A549 (cell line): Measurements from ENCODE around the gene GPM6B. TPM values are rescaled to one million over a fixed set of nuclear protein-coding genes. Genes with fewer than 3 reads are reported as not detected.

Source experiments
- ATAC-seq, 2 experiments: fragments of 200-7000 bp in 1 of 2; fragments of >200 bp in 1 of 2; cut with Nextera tagmentation in 1 of 2; cut with Tn5 transposase in 1 of 2; 3 replicates each; pipeline versions ENCODE4 v1.8.0 to v1.9.1; 2018 to 2020; ENCODE audit warnings: mild to moderate bottlenecking in 1 of 2, moderate library complexity in 1 of 2
- CTCF ChIA-PET: fragments of 300-600 bp; sonication (Branson Sonifier 250); formaldehyde crosslinking; extraction: SDS; loops from one replicate; lab custom pipeline; 2021; ENCODE audit warnings: antibody characterized with exemption, inconsistent platforms; lab: Yijun Ruan, JAX
- POLR2A ChIA-PET: fragments of 350-600 bp; formaldehyde crosslinking; extraction: SDS; loops from one replicate; lab custom pipeline; 2021; ENCODE audit warnings: antibody characterized with exemption, inconsistent platforms; lab: Yijun Ruan, JAX
- DNase-seq, 2 experiments: peaks; one replicate each; pipeline versions ENCODE4 v3.0.0 to v3.0.0-alpha.2; 2011 to 2016; ENCODE audit warnings: low read depth in 1 of 2, low spot score in 1 of 2
- FAIRE-seq: peaks from 2 replicates; lab custom pipeline; 2011; peaks lifted over from hg19 to GRCh38; lab: Jason Lieb, UNC
- H3K27ac ChIP-seq, 2 experiments: fragments of >200 bp; sonication (Bioruptor Twin); formaldehyde crosslinking; 3 replicates each; pipeline ENCODE4 v1.5.1; 2016 to 2017
- H3K4me1 ChIP-seq: fragments of >200 bp; sonication (Bioruptor Twin); formaldehyde crosslinking; 3 replicates; pipeline ENCODE4 v1.6.1; 2016
- H3K4me2 ChIP-seq: fragments of >200 bp; sonication (Bioruptor Twin); formaldehyde crosslinking; 3 replicates; pipeline ENCODE4 v1.6.1; 2016
- H3K4me3 ChIP-seq: fragments of >200 bp; sonication (Bioruptor Twin); formaldehyde crosslinking; 3 replicates; pipeline ENCODE4 v1.5.1; 2016
- H3K9me3 ChIP-seq: fragments of >200 bp; sonication (Bioruptor Twin); formaldehyde crosslinking; 3 replicates; pipeline ENCODE4 v1.6.1; 2016
- CEBPB ChIP-seq, 2 experiments: fragments of >200 bp in 1 of 2; sonication (Bioruptor Twin) in 1 of 2; formaldehyde crosslinking in 1 of 2; IDR thresholded peaks; 2 replicates each; pipeline ENCODE4 v1.6.1; 2012 to 2016
- CHD4 ChIP-seq: fragments of 200-600 bp; sonication (generic); IDR thresholded peaks from 2 replicates; pipeline ENCODE4 v1.6.1; 2016; ENCODE audit warnings: antibody characterized with exemption, mild to moderate bottlenecking, borderline replicate concordance
- EHMT2 ChIP-seq: fragments of 200-600 bp; sonication (generic); IDR thresholded peaks from 2 replicates; pipeline ENCODE4 v1.6.1; 2016; ENCODE audit warnings: antibody characterized with exemption, low read depth, mild to moderate bottlenecking, moderate library complexity
- ELK1 ChIP-seq: fragments of 150-350 bp; IDR thresholded peaks from 2 replicates; pipeline ENCODE4 v1.6.1; 2014; ENCODE audit warnings: low read depth, mild to moderate bottlenecking, low read length
- ESRRA ChIP-seq: fragments of 150-350 bp; IDR thresholded peaks from 2 replicates; pipeline ENCODE4 v1.6.1; 2014; ENCODE audit warnings: mild to moderate bottlenecking, low read length, borderline replicate concordance
- FOSB ChIP-seq: fragments of 250-450 bp; sonication (Bioruptor Pico); IDR thresholded peaks from 2 replicates; pipeline ENCODE4 v1.5.0; 2020; ENCODE audit warnings: mild to moderate bottlenecking, moderate library complexity
- HDAC2 ChIP-seq: fragments of 200-600 bp; sonication (generic); IDR thresholded peaks from 2 replicates; pipeline ENCODE4 v1.6.1; 2016
- HMGXB4 ChIP-seq: fragments of 250-450 bp; sonication (Bioruptor Pico); IDR thresholded peaks from 2 replicates; pipeline ENCODE4 v1.5.0; 2021; ENCODE audit warnings: mild to moderate bottlenecking, moderate library complexity, borderline replicate concordance
- HOXB13 ChIP-seq: fragments of 250-450 bp; sonication (Bioruptor Pico); IDR thresholded peaks from 2 replicates; pipeline ENCODE4 v1.5.0; 2020; ENCODE audit warnings: low read depth, mild to moderate bottlenecking, moderate library complexity
- JUN ChIP-seq, 2 experiments: fragments of >200 bp; sonication (Bioruptor Twin); formaldehyde crosslinking; IDR thresholded peaks; 2 replicates in 1 of 2; 3 replicates in 1 of 2; pipeline ENCODE4 v1.6.1; 2016 to 2017
- JUNB ChIP-seq: fragments of >200 bp; sonication (Bioruptor Twin); formaldehyde crosslinking; IDR thresholded peaks from 2 replicates; pipeline ENCODE4 v1.6.1; 2016
- KDM1A ChIP-seq: fragments of 200-600 bp; sonication (generic); IDR thresholded peaks from 2 replicates; pipeline ENCODE4 v1.6.1; 2016; ENCODE audit warnings: low read depth, mild to moderate bottlenecking
- KDM5A ChIP-seq: fragments of 200-600 bp; sonication (generic); IDR thresholded peaks from 2 replicates; pipeline ENCODE4 v1.6.1; 2016; ENCODE audit warnings: antibody characterized with exemption, mild to moderate bottlenecking
- MAX ChIP-seq: IDR thresholded peaks from 2 replicates; pipeline ENCODE4 v1.6.1; 2012
- NFE2L2 ChIP-seq: fragments of 150-350 bp; conservative IDR thresholded peaks from 2 replicates; pipeline ENCODE4 v1.6.1; 2014; ENCODE audit warnings: low read length
- PHF8 ChIP-seq: fragments of 200-600 bp; sonication (generic); IDR thresholded peaks from 2 replicates; pipeline ENCODE4 v1.6.1; 2016; ENCODE audit warnings: low read depth, mild to moderate bottlenecking, antibody characterized with exemption, moderate library complexity, borderline replicate concordance
- POLR2A ChIP-seq: IDR thresholded peaks from 2 replicates; pipeline ENCODE4 v1.6.1; 2012; ENCODE audit warnings: mild to moderate bottlenecking, low read length
- RAD21 ChIP-seq, 2 experiments: fragments of >200 bp in 1 of 2; sonication (Bioruptor Twin) in 1 of 2; formaldehyde crosslinking in 1 of 2; IDR thresholded peaks in 1 of 2; conservative IDR thresholded peaks in 1 of 2; 2 replicates in 1 of 2; 3 replicates in 1 of 2; pipeline ENCODE4 v1.6.1; 2012 to 2018; ENCODE audit warnings: inconsistent platforms in 1 of 2
- RCOR1 ChIP-seq: fragments of 150-350 bp; IDR thresholded peaks from 2 replicates; pipeline ENCODE4 v1.6.1; 2014; ENCODE audit warnings: antibody characterized with exemption, low read length, low read depth
- RNF2 ChIP-seq: fragments of 200-600 bp; sonication (generic); IDR thresholded peaks from 2 replicates; pipeline ENCODE4 v1.6.1; 2016; ENCODE audit warnings: low read depth, mild to moderate bottlenecking, antibody characterized with exemption, moderate library complexity, borderline replicate concordance
- TFCP2L1 ChIP-seq: fragments of 250-450 bp; sonication (Bioruptor Pico); IDR thresholded peaks from 2 replicates; pipeline ENCODE4 v1.5.0; 2021; ENCODE audit warnings: mild to moderate bottlenecking
- TP53 ChIP-seq: fragments of 250-450 bp; sonication (Bioruptor Pico); IDR thresholded peaks from 2 replicates; pipeline ENCODE4 v1.5.0; 2021; ENCODE audit warnings: mild to moderate bottlenecking, moderate library complexity
- ZC3H11A ChIP-seq: fragments of 450-650 bp; IDR thresholded peaks from 2 replicates; pipeline ENCODE4 v1.6.1; 2014; ENCODE audit warnings: antibody characterized with exemption, mild to moderate bottlenecking
- WGBS: methylation state at CpG from one replicate; pipeline ENCODE4 v1.1.6; 2017; ENCODE audit errors: missing lambda C conversion rate; 5-methylcytosine and 5-hydroxymethylcytosine counted together
- polyA plus RNA-seq, 4 experiments: library from polyadenylated mRNA; depleted of rRNA in 3 of 4; stranded (reverse); fragments of >200 nt; fragmentation: RNase III in 1 of 4; extraction: RNeasy Plus Mini Kit Qiagen cat#74134 plus additional on column Dnase treatment in 1 of 4; gene quantifications; 2 replicates in 3 of 4; 3 replicates in 1 of 4; pipeline ENCODE4 v1.2.3, GENCODE V29; 2011 to 2017
- TF ChIP-seq, protein P1 (sequence below): fragments of >200 bp; sonication (Bioruptor Twin); formaldehyde crosslinking; IDR thresholded peaks from 2 replicates; pipeline ENCODE4 v1.6.1; 2016

GPM6B gene
- polyA plus RNA-seq, 2 of the 4 experiments (the other 2 are of a cell fraction) = 0.05 to 0.10 TPM

GRCh38 chrX:13780868-13781427 is 35.9 kb downstream of the GPM6B start:
- WGBS = 76% methylated on average over 7 of the region's 7 CpGs
- Histone ChIP-seq H3K4me2 (no peak overlapping the region), H3K9me3 (no peaks in the 10 kb centered on the region), H3K27ac (no peak overlapping the region), H3K4me1 (no peaks in the 10 kb centered on the region), H3K4me3 (no peak overlapping the region)
- ATAC-seq = no peak
- FAIRE-seq = no peak
- CTCF ChIA-PET = interaction anchor here (1.1 kb wide), 1 partner anchor 25 kb away, joined by 3 read pairs; no protein-coding TSS in a partner anchor
- POLR2A ChIA-PET = interaction anchor here (1.2 kb wide), 1 partner anchor 46 kb away, joined by 4 read pairs; the partner anchor contains the start of genes OFD1 and TRAPPC2
- no peak for DNase-seq
- TF ChIP-seq ELK1 = no peak
- no peak for TF ChIP-seq JUNB

- H3K4me1 ChIP-seq = no peaks in the 10 kb centered on the region
- H3K9me3 ChIP-seq = no peaks in the 10 kb centered on the region
- CTCF ChIA-PET = interaction anchor here (1.1 kb wide), 1 partner anchor 27 kb away, joined by 3 read pairs; no protein-coding TSS in a partner anchor
- TF ChIP-seq CEBPB (IDR thresholded peaks at IDR 0.05) (no peak), NFE2L2 (no peak), ZC3H11A (no peak), HOXB13 (CRISPR knock-in tag) (no peak), CHD4 (no peak), RAD21 (conservative IDR thresholded peaks at IDR 0.05 in 1 of 2, IDR thresholded peaks at IDR 0.05 in 1 of 2) (no peak), RNF2 (no peak)
- FAIRE-seq (no peak), DNase-seq (no peak), ATAC-seq (0 out of 6 replicates have a peak, but pooled peaks of 1 of the 2 experiments have one; percentile 27)
- POLR2A ChIA-PET = no interaction called here
- WGBS = 76% methylated on average over 2 of the region's 2 CpGs
- H3K4me2 ChIP-seq = no peak overlapping the region
- H3K4me3 ChIP-seq = no peak overlapping the region
- no peak overlapping the region for H3K27ac ChIP-seq
Measured at GRCh38 chrX:13778916-13779315, 38.0 kb downstream of the GPM6B start.

- FAIRE-seq = peak; percentile 51
- ChIA-PET CTCF (interaction anchor here (0.7 kb wide), 1 partner anchor 1366 kb away, joined by 3 read pairs; no protein-coding TSS in a partner anchor), POLR2A (no interaction called here)
- Histone ChIP-seq H3K4me1 (no peaks in the 10 kb centered on the region), H3K4me3 (no peak overlapping the region), H3K4me2 (no peak overlapping the region), H3K9me3 (no peaks in the 10 kb centered on the region), H3K27ac (no peak overlapping the region)
- DNase-seq = no peak
- TF ChIP-seq MAX (no peak), JUN (IDR thresholded peaks at IDR 0.05) (no peak)
- WGBS = 82% methylated on average over 4 of the region's 4 CpGs
- no peak for ATAC-seq
Measured at GRCh38 chrX:13776387-13776786, 40.5 kb downstream of the GPM6B start.

- Histone ChIP-seq H3K9me3 (no peaks in the 10 kb centered on the region), H3K4me1 (no peaks in the 10 kb centered on the region)
- no peak for ATAC-seq
- 91% methylated on average over 3 of the region's 3 CpGs for WGBS
- TF ChIP-seq EHMT2 (no peak), POLR2A (no peak), PHF8 (no peak), RCOR1 (no peak), JUNB (no peak), FOSB (CRISPR knock-in tag) (no peak), KDM5A (no peak), MAX (no peak), TFCP2L1 (CRISPR knock-in tag) (no peak), NFE2L2 (no peak), HMGXB4 (CRISPR knock-in tag) (no peak), RNF2 (no peak), TP53 (CRISPR knock-in tag) (no peak), KDM1A (no peak), HDAC2 (no peak), JUN (IDR thresholded peaks at IDR 0.05) (no peak), ESRRA (no peak), CEBPB (IDR thresholded peaks at IDR 0.05) (no peak)
- TF ChIP-seq, protein P1, sequence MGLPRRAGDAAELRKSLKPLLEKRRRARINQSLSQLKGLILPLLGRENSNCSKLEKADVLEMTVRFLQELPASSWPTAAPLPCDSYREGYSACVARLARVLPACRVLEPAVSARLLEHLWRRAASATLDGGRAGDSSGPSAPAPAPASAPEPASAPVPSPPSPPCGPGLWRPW = no peak
- TF ChIP-seq, all 56 proteins: peak for 0
- FAIRE-seq = no peak
- no peak overlapping the region for H3K4me2 ChIP-seq
- H3K27ac ChIP-seq = no peak overlapping the region
- POLR2A ChIA-PET = no interaction called here
- no peak for DNase-seq
- CTCF ChIA-PET = no interaction called here
- H3K4me3 ChIP-seq = no peak overlapping the region
Measured at GRCh38 chrX:13775837-13776236, 41.1 kb downstream of the GPM6B start.
